ENCODE measurements around the gene USP7.

- TF ChIP-seq RFX5 (IDR thresholded peaks at IDR 0.05; ENCODE audit: low read length) (no peak), REST (IDR thresholded peaks at IDR 0.05; ENCODE audit: low read depth, low read length) (no peak)
- TF ChIP-seq, protein P1, sequence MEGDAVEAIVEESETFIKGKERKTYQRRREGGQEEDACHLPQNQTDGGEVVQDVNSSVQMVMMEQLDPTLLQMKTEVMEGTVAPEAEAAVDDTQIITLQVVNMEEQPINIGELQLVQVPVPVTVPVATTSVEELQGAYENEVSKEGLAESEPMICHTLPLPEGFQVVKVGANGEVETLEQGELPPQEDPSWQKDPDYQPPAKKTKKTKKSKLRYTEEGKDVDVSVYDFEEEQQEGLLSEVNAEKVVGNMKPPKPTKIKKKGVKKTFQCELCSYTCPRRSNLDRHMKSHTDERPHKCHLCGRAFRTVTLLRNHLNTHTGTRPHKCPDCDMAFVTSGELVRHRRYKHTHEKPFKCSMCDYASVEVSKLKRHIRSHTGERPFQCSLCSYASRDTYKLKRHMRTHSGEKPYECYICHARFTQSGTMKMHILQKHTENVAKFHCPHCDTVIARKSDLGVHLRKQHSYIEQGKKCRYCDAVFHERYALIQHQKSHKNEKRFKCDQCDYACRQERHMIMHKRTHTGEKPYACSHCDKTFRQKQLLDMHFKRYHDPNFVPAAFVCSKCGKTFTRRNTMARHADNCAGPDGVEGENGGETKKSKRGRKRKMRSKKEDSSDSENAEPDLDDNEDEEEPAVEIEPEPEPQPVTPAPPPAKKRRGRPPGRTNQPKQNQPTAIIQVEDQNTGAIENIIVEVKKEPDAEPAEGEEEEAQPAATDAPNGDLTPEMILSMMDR (IDR thresholded peaks at IDR 0.05), result no peak
Observed at GRCh38 chr16:8903004-8903403, 60.7 kb downstream of the USP7 start.
